ENCODE results near the gene PROSER3. TPM values are rescaled to one million over a fixed set of nuclear protein-coding genes. Genes with fewer than 3 reads are reported as not detected.
A peak's percentile ranks its signal among the peaks of the same experiment; 100 is the strongest.

The PROSER3 gene
- total and polyA plus RNA-seq, 2 of the 13 experiments (the other 11 are each of a cell fraction or from before 2014, with no cell fraction given): 5.1 to 5.7 TPM

- TF ChIP-seq ZNF543 (CRISPR knock-in tag; IDR thresholded peaks at IDR 0.05) (0 out of 2 replicates have a peak, but pooled peaks have one; percentile 22), SOX6 (IDR thresholded peaks at IDR 0.05) (no peak), SOX6 (CRISPR knock-in tag; IDR thresholded peaks at IDR 0.05) (peak; percentile 64), ZFAT (CRISPR knock-in tag; conservative IDR thresholded peaks at IDR 0.05) (no peak), UBTF (CRISPR knock-in tag; IDR thresholded peaks at IDR 0.05) (peak; percentile 79), ZNF687 (CRISPR knock-in tag; IDR thresholded peaks at IDR 0.05) (peak; percentile 87), ASH2L (IDR thresholded peaks at IDR 0.05; ENCODE audit: insufficient read length, low read depth, low read length) (peak; percentile 76), ZNF281 (CRISPR knock-in tag; IDR thresholded peaks at IDR 0.05; ENCODE audit: borderline replicate concordance) (no peak), TFDP2 (CRISPR knock-in tag; IDR thresholded peaks at IDR 0.05) (peak; percentile 89), ZNF382 (CRISPR knock-in tag; IDR thresholded peaks at IDR 0.05; ENCODE audit: borderline replicate concordance) (no peak), ZNF605 (CRISPR knock-in tag; IDR thresholded peaks at IDR 0.05) (peak; percentile 79), ZNF317 (CRISPR knock-in tag; IDR thresholded peaks at IDR 0.05) (no peak; the same call in 1 of the 2 replicates), ZNF644 (CRISPR knock-in tag; IDR thresholded peaks at IDR 0.05; ENCODE audit: low read depth) (no peak), FOXK2 (IDR thresholded peaks at IDR 0.05) (peak; percentile 5; the same call in 1 of the 2 replicates), ZNF503 (CRISPR knock-in tag; IDR thresholded peaks at IDR 0.05) (no peak), ZNF205 (CRISPR knock-in tag; IDR thresholded peaks at IDR 0.05) (no peak; the same call in none of the 2 replicates)
These were observed 17.4 kb upstream of the PROSER3 start (continued) for GRCh38 chr19:35740423-35741202.

Measured in HepG2 (cell line).